ENCODE data around the gene MAN2C1.
"Not testable (repeated sequence)": the region's sequence is repeated elsewhere in the genome, so short reads cannot be mapped to it uniquely, and the experiment has no call there.

The MAN2C1 gene

GRCh38 chr15:75342221-75342620 is 26.2 kb downstream of the MAN2C1 start:
- DNase-seq: no peak

GRCh38 chr15:75339531-75340240 is 28.7 kb downstream of the MAN2C1 start:
- no peak for DNase-seq

GRCh38 chr15:75338661-75339240 is 29.7 kb downstream of the MAN2C1 start:
- no peak for DNase-seq

- peak; percentile 77 for DNase-seq
Observed at GRCh38 chr15:75335705-75336355, 32.6 kb downstream of the MAN2C1 start, which contains the start of gene COMMD4. Gene COMMD4, plus strand, starts transcription at chr15:75336063. Its CDS starts 27 bp downstream, at chr15:75336090.

GRCh38 chr15:75335313-75335704 is 33.1 kb downstream of the MAN2C1 start:
- DNase-seq: no peak

- DNase-seq: not testable (repeated sequence)
Observed at GRCh38 chr15:75333654-75334419, 34.6 kb downstream of the MAN2C1 start.

- not testable (repeated sequence) for DNase-seq
Observed at GRCh38 chr15:75332093-75332492, 36.3 kb downstream of the MAN2C1 start.

- DNase-seq: no peak
Observed at GRCh38 chr15:75329571-75329970, 38.8 kb downstream of the MAN2C1 start.

GRCh38 chr15:75328493-75329314 is 39.7 kb downstream of the MAN2C1 start:
- no peak for DNase-seq

- DNase-seq: no peak
Observed at GRCh38 chr15:75327491-75327890, 40.9 kb downstream of the MAN2C1 start.

- DNase-seq: no peak
Observed at GRCh38 chr15:75327005-75327404, 41.4 kb downstream of the MAN2C1 start.

- DNase-seq: no peak
Observed at GRCh38 chr15:75325922-75326321, 42.5 kb downstream of the MAN2C1 start.

- DNase-seq: no peak
Observed at GRCh38 chr15:75321711-75322110, 46.7 kb downstream of the MAN2C1 start.

GRCh38 chr15:75319231-75319897 is 49.0 kb downstream of the MAN2C1 start:
- DNase-seq: not testable (repeated sequence)

- no peak for DNase-seq
Observed at GRCh38 chr15:75314552-75315290, 53.7 kb downstream of the MAN2C1 start.

- DNase-seq: no peak
Observed at GRCh38 chr15:75313116-75313845, 55.1 kb downstream of the MAN2C1 start.

- DNase-seq: not testable (repeated sequence)
Observed at GRCh38 chr15:75312548-75312947, 55.9 kb downstream of the MAN2C1 start.

- peak; percentile 23 for DNase-seq
Observed at GRCh38 chr15:75309711-75310110, 58.7 kb downstream of the MAN2C1 start.

GRCh38 chr15:75307778-75308390 is 60.5 kb downstream of the MAN2C1 start:
- DNase-seq: peak; percentile 5

GRCh38 chr15:75306188-75306587 is 62.2 kb downstream of the MAN2C1 start:
- no peak for DNase-seq
